SU-DHL-6 (cell line): Measurements from ENCODE around the gene TMEM41A.

ENCODE experiments used
- CTCF ChIP-seq: fragments of 200-600 bp; sonication (generic); IDR thresholded peaks from one replicate; pipeline ENCODE4 v1.5.1; 2017; ENCODE audit warnings: antibody characterized with exemption, mild to moderate bottlenecking, low read length, moderate library complexity; ENCODE audit not compliant: insufficient read depth, poor library complexity, severe bottlenecking
- EZH2phosphoT487 ChIP-seq: fragments of 200-600 bp; sonication (generic), shearing (Covaris generic); conservative IDR thresholded peaks from 2 replicates; pipeline ENCODE4 v1.6.1; 2018; ENCODE audit warnings: mild to moderate bottlenecking, antibody characterized with exemption, low read length, moderate library complexity, mixed read lengths

GRCh38 chr3:185460719-185461350 is 38.0 kb downstream of the TMEM41A start:
- TF ChIP-seq CTCF, result peak; percentile 28
- TF ChIP-seq EZH2phosphoT487, result no peak
